Measurements from ENCODE around the gene LALBA. TPM values are rescaled to one million over a fixed set of nuclear protein-coding genes. Genes with fewer than 3 reads are reported as not detected.
A peak's percentile ranks its signal among the peaks of the same experiment; 100 is the strongest.

The LALBA gene
- total and polyA plus RNA-seq, 9 of the 15 experiments (the other 6 are each of a cell fraction or from before 2014, with no cell fraction given), result 0.21 TPM; not detected in 8

GRCh38 chr12:48586361-48586760 lies 16.5 kb upstream of the LALBA start:
- Histone ChIP-seq H3K27ac (ENCODE audit: extremely low read depth, low read depth, low read length) (no peak overlapping the region), H3K79me2 (ENCODE audit: control insufficient read depth, insufficient read depth, low read length) (no peaks in the 10 kb centered on the region), H3K4me1 (replicated peaks in 1 of 2; ENCODE audit: control insufficient read depth in 2 of 2, insufficient read depth in 2 of 2, low read length in 2 of 2) (no peaks in the 10 kb centered on the region; a peak in 1 of 5 replicates), H3K9ac (ENCODE audit: insufficient read depth in 1 of 2, low read depth in 2 of 2, low read length in 2 of 2) (no peak overlapping the region), H3K9me1 (ENCODE audit: control insufficient read depth, insufficient read depth, low read length) (no peaks in the 10 kb centered on the region), H3K9me3 (replicated peaks; ENCODE audit: control insufficient read depth, insufficient read depth, low read depth, low read length) (no peaks in the 10 kb centered on the region), H3K36me3 (ENCODE audit: control insufficient read depth, insufficient read depth, low read length) (no peaks in the 10 kb centered on the region), H4K20me1 (replicated peaks; ENCODE audit: control insufficient read depth, insufficient read depth, low read length) (no peaks in the 10 kb centered on the region), H3K4me2 (ENCODE audit: insufficient read depth, low read length) (no peak overlapping the region), H2AFZ (ENCODE audit: low read depth, low read length) (0 out of 2 replicates have a peak overlapping the region, but pooled peaks have one; percentile 51), H3K4me3 (no peak overlapping the region), H3K27me3 (ENCODE audit: control insufficient read depth in 2 of 2, insufficient read depth in 2 of 2, low read length in 2 of 2) (peaks cover 0 to 12% of the 10 kb centered on the region in 2 experiments; a peak in 2 of 5 replicates)
- ChIA-PET POLR2A (interaction anchor here (0.6 kb wide), 1 partner anchor 43 kb away, joined by 3 read pairs; no protein-coding TSS in a partner anchor), CTCF (ENCODE audit: low intra/inter-chr PET ratio) (no interaction called here)
- WGBS (ENCODE audit: insufficient coverage, low coverage, missing lambda C conversion rate), result 28% methylated on average over 4 of the region's 5 CpGs
- no peak for ATAC-seq
- FAIRE-seq, result no peak
- intact Hi-C loops (cut with micrococcal nuclease), result no loop called here
- in situ Hi-C loops (cut with MboI), result no loop called here
- BruUV-seq (replicated peaks), result no TSS peak
- no peak for DNase-seq (ENCODE audit: extremely low read depth in 1 of 4, low spot score in 3 of 4)
- TF ChIP-seq PTTG1 (tag; IDR thresholded peaks at IDR 0.05; ENCODE audit: low read depth), result no peak
- no peak for TF ChIP-seq STAG1 (CRISPR knock-in tag; IDR thresholded peaks at IDR 0.05; ENCODE audit: borderline replicate concordance)
- no peak for TF ChIP-seq SAFB2 (IDR thresholded peaks at IDR 0.05; ENCODE audit: borderline replicate concordance, low read depth, low read length, severe bottlenecking)
- no peak for TF ChIP-seq POLR3G (IDR thresholded peaks at IDR 0.05; ENCODE audit: extremely low read depth, insufficient read length, insufficient replicate concordance)
- no peak for TF ChIP-seq SUPT5H (IDR thresholded peaks at IDR 0.05)
- TF ChIP-seq TEAD2 (tag; IDR thresholded peaks at IDR 0.05), result no peak

- POLR2A ChIA-PET, result interaction anchor here (0.6 kb wide), 1 partner anchor 686 kb away, joined by 3 read pairs; no protein-coding TSS in a partner anchor
- TF ChIP-seq CUX1 (CRISPR knock-in tag; IDR thresholded peaks at IDR 0.05) (no peak), NR2C1 (IDR thresholded peaks at IDR 0.05) (no peak), NR2C1 (tag; IDR thresholded peaks at IDR 0.05) (peak; percentile 50), ZNF507 (tag; conservative IDR thresholded peaks at IDR 0.05) (0 out of 2 replicates have a peak, but pooled peaks have one; percentile 18), GTF2A2 (tag; IDR thresholded peaks at IDR 0.05) (0 out of 2 replicates have a peak, but pooled peaks have one; percentile 38), MEF2D (tag; conservative IDR thresholded peaks at IDR 0.05; ENCODE audit: low read depth) (0 out of 2 replicates have a peak, but pooled peaks have one; percentile 27)
Observed at GRCh38 chr12:48583728-48584127, 13.9 kb upstream of the LALBA start.

More at GRCh38 chr12:48583728-48584127, 13.9 kb upstream of the LALBA start:
- 5% methylated on average over 2 of the region's 2 CpGs for WGBS (ENCODE audit: insufficient coverage, low coverage, missing lambda C conversion rate)
- in situ Hi-C loops (cut with MboI) (no loop called here), intact Hi-C loops (cut with micrococcal nuclease) (no loop called here)
- H3K4me1 ChIP-seq (replicated peaks in 1 of 2; ENCODE audit: control insufficient read depth in 2 of 2, insufficient read depth in 2 of 2, low read length in 2 of 2), result no peaks in the 10 kb centered on the region; a peak in 3 of 5 replicates
- H3K36me3 ChIP-seq (ENCODE audit: control insufficient read depth, insufficient read depth, low read length), result no peaks in the 10 kb centered on the region
- no peaks in the 10 kb centered on the region for H4K20me1 ChIP-seq (replicated peaks; ENCODE audit: control insufficient read depth, insufficient read depth, low read length)
- no peaks in the 10 kb centered on the region for H3K9me3 ChIP-seq (replicated peaks; ENCODE audit: control insufficient read depth, insufficient read depth, low read depth, low read length)
- no TSS peak for BruUV-seq (replicated peaks)
- peaks cover 0 to 12% of the 10 kb centered on the region in 2 experiments; a peak in 2 of 5 replicates for H3K27me3 ChIP-seq (ENCODE audit: control insufficient read depth in 2 of 2, insufficient read depth in 2 of 2, low read length in 2 of 2)
- FAIRE-seq, result no peak
- no peak overlapping the region for H2AFZ ChIP-seq (ENCODE audit: low read depth, low read length)
- H3K79me2 ChIP-seq (ENCODE audit: control insufficient read depth, insufficient read depth, low read length), result no peaks in the 10 kb centered on the region
- no peak overlapping the region for H3K27ac ChIP-seq (ENCODE audit: extremely low read depth, low read depth, low read length)
- no peak overlapping the region for H3K4me2 ChIP-seq (ENCODE audit: insufficient read depth, low read length)
- H3K9ac ChIP-seq (ENCODE audit: insufficient read depth in 1 of 2, low read depth in 2 of 2, low read length in 2 of 2), result no peak overlapping the region
- ATAC-seq, result no peak
- H3K4me3 ChIP-seq, result no peak overlapping the region
- no peaks in the 10 kb centered on the region for H3K9me1 ChIP-seq (ENCODE audit: control insufficient read depth, insufficient read depth, low read length)
- DNase-seq (ENCODE audit: extremely low read depth in 1 of 4, low spot score in 3 of 4), result no peak
- CTCF ChIA-PET (ENCODE audit: low intra/inter-chr PET ratio), result no interaction called here
